HCT116 (cell line): Measurements from ENCODE around the gene CSNK1G2. TPM values are rescaled to one million over a fixed set of nuclear protein-coding genes. Genes with fewer than 3 reads are reported as not detected.

Source experiments
- ATAC-seq: fragments of 200-7000 bp; cut with Tn5 transposase; 2 replicates; pipeline ENCODE4 v1.9.1; 2020; ENCODE audit warnings: mild to moderate bottlenecking, moderate library complexity
- BruUV-seq: library from RNA; stranded (reverse); fragments of 400-500 nt; replicated peaks from 2 replicates; lab custom pipeline; 2021; lab: Mats Ljungman, UMichigan
- CTCF ChIA-PET: fragments of 300-600 bp; sonication (Branson Sonifier 250); formaldehyde crosslinking; loops from one replicate; lab custom pipeline; 2021; ENCODE audit warnings: antibody characterized with exemption; lab: Charles Lee
- POLR2A ChIA-PET: fragments of 300-600, 350-600 bp; sonication (Branson Sonifier 250); formaldehyde crosslinking; loops from one replicate; lab custom pipeline; 2021; ENCODE audit warnings: antibody characterized with exemption; lab: Charles Lee
- RAD21 ChIA-PET, 2 experiments: fragments of 300-600 bp; sonication (Branson Sonifier 250); formaldehyde crosslinking; loops; one replicate each; lab custom pipeline; 2023; ENCODE audit warnings: low total read pairs in 2 of 2; ENCODE audit not compliant: uncharacterized antibody in 2 of 2, unreplicated experiment in 2 of 2, low non-redundant PET in 1 of 2; lab: Charles Lee
- DNase-seq: peaks from one replicate; pipeline ENCODE4 v3.0.0-alpha.2; 2010; ENCODE audit warnings: low read depth, low spot score
- H2AFZ ChIP-seq: fragments of 200-600 bp; shearing (Covaris generic), sonication (generic); 2 replicates; pipeline ENCODE4 v1.6.1; 2017; ENCODE audit warnings: low read depth, mixed run types, mixed read lengths, antibody characterized with exemption, low read length; ENCODE audit not compliant: poor library complexity, severe bottlenecking
- H3K27ac ChIP-seq: 2 replicates; pipeline ENCODE4 v1.5.1; 2012; ENCODE audit warnings: low read depth, low read length
- H3K27me3 ChIP-seq: fragments of 200-600 bp; sonication (generic); 2 replicates; pipeline ENCODE4 v1.6.1; 2016; ENCODE audit warnings: mixed run types, low read length, mixed read lengths; ENCODE audit not compliant: insufficient read depth
- H3K36me3 ChIP-seq, 2 experiments: fragments of 200-500 bp in 1 of 2; fragments of 200-600 bp in 1 of 2; sonication (Bioruptor generic) in 1 of 2; sonication (generic) in 1 of 2; 2 replicates each; pipeline versions ENCODE4 v1.5.1 to v1.6.1; 2014 to 2016; ENCODE audit warnings: low read length in 2 of 2, inconsistent platforms in 1 of 2, mixed read lengths in 1 of 2, mixed run types in 1 of 2; ENCODE audit not compliant: insufficient read depth in 2 of 2, control insufficient read depth in 1 of 2
- H3K4me1 ChIP-seq, 2 experiments: fragments of 200-600 bp in 1 of 2; sonication (generic) in 1 of 2; 2 replicates each; pipeline versions ENCODE4 v1.5.1 to v1.6.1; 2012 to 2017; ENCODE audit warnings: low read length in 2 of 2, inconsistent platforms in 1 of 2, mild to moderate bottlenecking in 1 of 2, mixed read lengths in 1 of 2, mixed run types in 1 of 2, moderate library complexity in 1 of 2; ENCODE audit not compliant: insufficient read depth in 2 of 2, control insufficient read depth in 1 of 2
- H3K4me2 ChIP-seq: fragments of 200-600 bp; sonication (generic); 2 replicates; pipeline ENCODE4 v1.6.1; 2017; ENCODE audit warnings: mixed run types, low read length, mixed read lengths
- H3K4me3 ChIP-seq, 2 experiments: fragments of 200-600 bp in 1 of 2; sonication (generic) in 1 of 2; replicated peaks in 1 of 2; 2 replicates each; pipeline ENCODE4 v1.5.1; 2011 to 2016; ENCODE audit warnings: low read length in 2 of 2, control low read depth in 1 of 2, low read depth in 1 of 2, mild to moderate bottlenecking in 1 of 2, mixed read lengths in 1 of 2, mixed run types in 1 of 2
- H3K79me2 ChIP-seq: fragments of 200-600 bp; sonication (generic); 2 replicates; pipeline ENCODE4 v1.6.1; 2017; ENCODE audit warnings: mild to moderate bottlenecking, mixed run types, low read length, moderate library complexity, mixed read lengths; ENCODE audit not compliant: insufficient read depth
- H3K9ac ChIP-seq: fragments of 200-600 bp; sonication (generic); 2 replicates; pipeline ENCODE4 v1.6.1; 2016; ENCODE audit warnings: low read length, mixed read lengths
- H3K9me2 ChIP-seq: fragments of 200-600 bp; sonication (generic), shearing (Covaris generic); 2 replicates; pipeline ENCODE4 v1.6.1; 2017; ENCODE audit warnings: mixed run types, mild to moderate bottlenecking, moderate library complexity; ENCODE audit not compliant: insufficient read depth
- H3K9me3 ChIP-seq, 2 experiments: fragments of 200-500 bp in 1 of 2; fragments of 200-600 bp in 1 of 2; sonication (Bioruptor generic) in 1 of 2; sonication (generic) in 1 of 2; 2 replicates each; pipeline ENCODE4 v1.6.1; 2014 to 2017; ENCODE audit warnings: low read length in 2 of 2, mixed read lengths in 2 of 2, inconsistent platforms in 1 of 2, low read depth in 1 of 2, mild to moderate bottlenecking in 1 of 2, mixed run types in 1 of 2, moderate library complexity in 1 of 2; ENCODE audit not compliant: control insufficient read depth in 1 of 2, insufficient read depth in 1 of 2
- H4K20me1 ChIP-seq: fragments of 200-600 bp; sonication (generic), shearing (Covaris generic); 2 replicates; pipeline ENCODE4 v1.6.1; 2017; ENCODE audit warnings: mixed run types, mild to moderate bottlenecking, moderate library complexity; ENCODE audit not compliant: insufficient read depth
- CBX3 ChIP-seq: IDR thresholded peaks from 2 replicates; pipeline ENCODE4 v1.6.1; 2012; ENCODE audit warnings: low read depth
- ELF1 ChIP-seq: IDR thresholded peaks from 2 replicates; pipeline ENCODE4 v1.6.1; 2012; ENCODE audit warnings: low read depth, borderline replicate concordance
- EZH2 ChIP-seq: fragments of 200-600 bp; sonication (generic); IDR thresholded peaks from 2 replicates; pipeline ENCODE4 v1.6.1; 2017; ENCODE audit warnings: antibody characterized with exemption, mixed run types
- JUND ChIP-seq: IDR thresholded peaks from 2 replicates; pipeline ENCODE4 v1.6.1; 2012
- POLR2A ChIP-seq: IDR thresholded peaks from 2 replicates; pipeline ENCODE4 v1.7.0; 2011; ENCODE audit warnings: borderline replicate concordance; ENCODE audit not compliant: insufficient read depth, insufficient read length; ENCODE audit errors: extremely low read depth
- POLR2AphosphoS5 ChIP-seq: IDR thresholded peaks from 2 replicates; pipeline ENCODE4 v1.6.1; 2011; ENCODE audit warnings: mild to moderate bottlenecking, low read depth, low read length, moderate library complexity
- SIN3A ChIP-seq: IDR thresholded peaks from 2 replicates; pipeline ENCODE4 v1.6.1; 2012; ENCODE audit warnings: low read depth
- SP1 ChIP-seq: IDR thresholded peaks from 2 replicates; pipeline ENCODE4 v1.6.1; 2012; ENCODE audit warnings: low read depth
- SRF ChIP-seq: IDR thresholded peaks from 2 replicates; pipeline ENCODE4 v1.6.1; 2012; ENCODE audit warnings: low read depth
- intact Hi-C: fragments of 100-400 bp; cut with micrococcal nuclease; formaldehyde crosslinking; loops from 2 replicates; pipeline ENCODE4 v1.10.0; 2022
- total RNA-seq: library from RNA; stranded (reverse); gene quantifications from one replicate; pipeline ENCODE4 v1.2.1, GENCODE V29; 2021; ENCODE audit not compliant: unreplicated experiment
- TF ChIP-seq, protein P1 (sequence below): IDR thresholded peaks from 2 replicates; pipeline ENCODE4 v1.6.1; 2012
- TF ChIP-seq, protein P2 (sequence below): IDR thresholded peaks from 2 replicates; pipeline ENCODE4 v1.6.1; 2012; ENCODE audit warnings: low read depth

Gene CSNK1G2
- total RNA-seq, 1 experiment from 2014 or later: 97.9 TPM

DNA sequence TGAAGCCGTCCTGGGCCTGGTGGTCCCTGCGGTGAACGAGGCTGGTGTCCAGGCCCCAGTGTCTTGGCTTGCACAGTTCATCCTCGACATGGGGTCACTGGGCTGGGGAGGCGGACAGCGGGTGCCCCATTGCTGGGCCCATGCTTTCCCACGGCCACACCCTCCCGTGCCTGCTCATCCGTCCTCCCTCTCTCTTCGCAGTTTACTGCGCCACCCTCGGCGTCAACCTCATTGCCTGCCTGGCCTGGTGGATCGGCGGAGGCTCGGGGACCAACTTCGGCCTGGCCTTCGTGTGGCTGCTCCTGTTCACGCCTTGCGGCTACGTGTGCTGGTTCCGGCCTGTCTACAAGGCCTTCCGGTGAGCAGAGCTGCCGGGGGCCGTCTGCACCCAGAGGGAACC is 23.0 kb upstream of the CSNK1G2 start:
- no peak for DNase-seq
- H3K27me3 ChIP-seq: no peaks in the 10 kb centered on the region
- no peaks in the 10 kb centered on the region for H3K4me1 ChIP-seq
- TF ChIP-seq POLR2A (no peak), SIN3A (no peak), POLR2AphosphoS5 (no peak), SRF (no peak)
- TF ChIP-seq, protein P1, sequence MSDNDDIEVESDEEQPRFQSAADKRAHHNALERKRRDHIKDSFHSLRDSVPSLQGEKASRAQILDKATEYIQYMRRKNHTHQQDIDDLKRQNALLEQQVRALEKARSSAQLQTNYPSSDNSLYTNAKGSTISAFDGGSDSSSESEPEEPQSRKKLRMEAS: no peak
- ChIA-PET POLR2A (no interaction called here), RAD21 (no interaction called here), CTCF (no interaction called here)
- intact Hi-C loops: no loop called here
- H4K20me1 ChIP-seq: no peaks in the 10 kb centered on the region
- ATAC-seq: no peak
- H3K4me3 ChIP-seq: no peak overlapping the region
- no peaks in the 10 kb centered on the region for H3K9me2 ChIP-seq
- no peak overlapping the region for H3K9ac ChIP-seq
- no peaks in the 10 kb centered on the region for H3K9me3 ChIP-seq
- H3K4me2 ChIP-seq: no peak overlapping the region
- peaks cover 11 to 13% of the 10 kb centered on the region in 2 experiments; a peak in 3 of 4 replicates for H3K36me3 ChIP-seq
- no TSS peak for BruUV-seq
- no peak overlapping the region for H3K27ac ChIP-seq
- peaks cover 24% of the 10 kb centered on the region for H3K79me2 ChIP-seq
- no peak overlapping the region for H2AFZ ChIP-seq

DNA sequence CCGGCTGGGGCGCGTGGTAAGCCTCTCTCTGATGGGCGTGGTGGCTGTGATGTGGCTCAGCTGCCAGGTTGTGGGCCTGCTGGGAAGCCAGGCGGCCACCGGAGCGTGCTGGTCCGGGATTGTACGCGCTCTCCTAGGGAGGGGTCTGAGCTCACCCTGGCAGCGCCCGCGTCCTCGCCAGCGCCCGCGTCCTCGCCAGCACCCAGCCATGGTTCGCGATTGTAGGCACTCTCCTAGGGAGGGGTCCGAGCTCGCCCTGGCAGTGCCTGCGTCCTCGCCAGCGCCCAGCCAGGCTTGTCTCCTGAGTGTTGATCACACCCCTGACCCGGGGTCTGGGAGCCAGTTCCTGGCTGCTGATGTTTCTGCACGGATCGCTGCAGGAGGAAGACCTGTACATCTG is 22.0 kb upstream of the CSNK1G2 start:
- no TSS peak for BruUV-seq
- Histone ChIP-seq H4K20me1 (no peaks in the 10 kb centered on the region), H2AFZ (no peak overlapping the region), H3K36me3 (peaks cover 6% of the 10 kb centered on the region in 2 experiments; a peak in 3 of 4 replicates), H3K4me3 (no peak overlapping the region), H3K4me2 (no peak overlapping the region), H3K4me1 (no peaks in the 10 kb centered on the region), H3K27me3 (no peaks in the 10 kb centered on the region), H3K27ac (no peak overlapping the region), H3K9ac (no peak overlapping the region), H3K9me2 (no peaks in the 10 kb centered on the region), H3K9me3 (no peaks in the 10 kb centered on the region), H3K79me2 (peaks cover 14% of the 10 kb centered on the region; the same call in 1 of the 2 replicates)
- ChIA-PET RAD21 (no interaction called here), CTCF (interaction anchor here (1.4 kb wide), 1 partner anchor 11 kb away, joined by 6 read pairs; no protein-coding TSS in a partner anchor), POLR2A (no interaction called here)
- ATAC-seq: no peak
- intact Hi-C loops: no loop called here
- no peak for TF ChIP-seq ELF1
- TF ChIP-seq SP1: no peak
- TF ChIP-seq EZH2: no peak
- no peak for TF ChIP-seq CBX3
- no peak for TF ChIP-seq POLR2A
- TF ChIP-seq, protein P1: no peak
- TF ChIP-seq JUND: no peak
- no peak for TF ChIP-seq SIN3A
- TF ChIP-seq, protein P2, sequence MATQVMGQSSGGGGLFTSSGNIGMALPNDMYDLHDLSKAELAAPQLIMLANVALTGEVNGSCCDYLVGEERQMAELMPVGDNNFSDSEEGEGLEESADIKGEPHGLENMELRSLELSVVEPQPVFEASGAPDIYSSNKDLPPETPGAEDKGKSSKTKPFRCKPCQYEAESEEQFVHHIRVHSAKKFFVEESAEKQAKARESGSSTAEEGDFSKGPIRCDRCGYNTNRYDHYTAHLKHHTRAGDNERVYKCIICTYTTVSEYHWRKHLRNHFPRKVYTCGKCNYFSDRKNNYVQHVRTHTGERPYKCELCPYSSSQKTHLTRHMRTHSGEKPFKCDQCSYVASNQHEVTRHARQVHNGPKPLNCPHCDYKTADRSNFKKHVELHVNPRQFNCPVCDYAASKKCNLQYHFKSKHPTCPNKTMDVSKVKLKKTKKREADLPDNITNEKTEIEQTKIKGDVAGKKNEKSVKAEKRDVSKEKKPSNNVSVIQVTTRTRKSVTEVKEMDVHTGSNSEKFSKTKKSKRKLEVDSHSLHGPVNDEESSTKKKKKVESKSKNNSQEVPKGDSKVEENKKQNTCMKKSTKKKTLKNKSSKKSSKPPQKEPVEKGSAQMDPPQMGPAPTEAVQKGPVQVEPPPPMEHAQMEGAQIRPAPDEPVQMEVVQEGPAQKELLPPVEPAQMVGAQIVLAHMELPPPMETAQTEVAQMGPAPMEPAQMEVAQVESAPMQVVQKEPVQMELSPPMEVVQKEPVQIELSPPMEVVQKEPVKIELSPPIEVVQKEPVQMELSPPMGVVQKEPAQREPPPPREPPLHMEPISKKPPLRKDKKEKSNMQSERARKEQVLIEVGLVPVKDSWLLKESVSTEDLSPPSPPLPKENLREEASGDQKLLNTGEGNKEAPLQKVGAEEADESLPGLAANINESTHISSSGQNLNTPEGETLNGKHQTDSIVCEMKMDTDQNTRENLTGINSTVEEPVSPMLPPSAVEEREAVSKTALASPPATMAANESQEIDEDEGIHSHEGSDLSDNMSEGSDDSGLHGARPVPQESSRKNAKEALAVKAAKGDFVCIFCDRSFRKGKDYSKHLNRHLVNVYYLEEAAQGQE: no peak
- DNase-seq: no peak
